HG03439 (cell line): ENCODE data around the gene VTCN1.
"Not testable (repeated sequence)": the region's sequence is repeated elsewhere in the genome, so short reads cannot be mapped to it uniquely, and the experiment has no call there.

Experiments used
- ATAC-seq: cut with Tn5 transposase; IDR thresholded peaks from one replicate; pipeline ENCODE4 v1.9.1; 2021; ENCODE audit warnings: mild to moderate bottlenecking, moderate library complexity; ENCODE audit not compliant: unreplicated experiment

VTCN1 gene

GRCh38 chr1:117128323-117129079 is 82.2 kb downstream of the VTCN1 start:
- no peak for ATAC-seq

- ATAC-seq: no peak
Observed at GRCh38 chr1:117127795-117128194, 82.9 kb downstream of the VTCN1 start.

GRCh38 chr1:117124661-117125060 is 86.1 kb downstream of the VTCN1 start:
- ATAC-seq: no peak

GRCh38 chr1:117123274-117123673 is 87.5 kb downstream of the VTCN1 start:
- no peak for ATAC-seq

GRCh38 chr1:117122330-117123025 is 88.2 kb downstream of the VTCN1 start:
- ATAC-seq: no peak

GRCh38 chr1:117121589-117122329 is 89.0 kb downstream of the VTCN1 start, which contains the start of gene TRIM45:
Gene TRIM45, minus strand, starts transcription at chr1:117121749. Its CDS starts 548 bp downstream, at chr1:117121201.
- ATAC-seq: peak; percentile 92

GRCh38 chr1:117120774-117121588 is 89.7 kb downstream of the VTCN1 start:
- no peak for ATAC-seq

- ATAC-seq: not testable (repeated sequence)
Observed at GRCh38 chr1:117119144-117119543, 91.6 kb downstream of the VTCN1 start.

- ATAC-seq: no peak
Observed at GRCh38 chr1:117118137-117118536, 92.6 kb downstream of the VTCN1 start.

GRCh38 chr1:117117697-117118096 is 93.0 kb downstream of the VTCN1 start:
- no peak for ATAC-seq

- ATAC-seq: no peak
Observed at GRCh38 chr1:117116784-117117130, 94.0 kb downstream of the VTCN1 start.

GRCh38 chr1:117116090-117116783 is 94.5 kb downstream of the VTCN1 start:
- no peak for ATAC-seq

GRCh38 chr1:117114877-117115276 is 95.8 kb downstream of the VTCN1 start:
- no peak for ATAC-seq

GRCh38 chr1:117113199-117113598 is 97.5 kb downstream of the VTCN1 start:
- ATAC-seq: no peak

- no peak for ATAC-seq
Observed at GRCh38 chr1:117112047-117112717, 98.5 kb downstream of the VTCN1 start.

GRCh38 chr1:117110774-117111173 is 100.0 kb downstream of the VTCN1 start:
- ATAC-seq: no peak

GRCh38 chr1:117107364-117107763 is 103.4 kb downstream of the VTCN1 start:
- no peak for ATAC-seq

- no peak for ATAC-seq
Observed at GRCh38 chr1:117106478-117106877, 104.2 kb downstream of the VTCN1 start.

- no peak for ATAC-seq
Observed at GRCh38 chr1:117105722-117106121, 105.0 kb downstream of the VTCN1 start.

- no peak for ATAC-seq
Observed at GRCh38 chr1:117104986-117105385, 105.7 kb downstream of the VTCN1 start.
